ENCODE data around the gene ZSCAN16. TPM values are rescaled to one million over a fixed set of nuclear protein-coding genes. Genes with fewer than 3 reads are reported as not detected.

Gene ZSCAN16
- total and polyA plus RNA-seq, 5 donors, result 2.5 to 3.2 (median 2.9) TPM

DNA sequence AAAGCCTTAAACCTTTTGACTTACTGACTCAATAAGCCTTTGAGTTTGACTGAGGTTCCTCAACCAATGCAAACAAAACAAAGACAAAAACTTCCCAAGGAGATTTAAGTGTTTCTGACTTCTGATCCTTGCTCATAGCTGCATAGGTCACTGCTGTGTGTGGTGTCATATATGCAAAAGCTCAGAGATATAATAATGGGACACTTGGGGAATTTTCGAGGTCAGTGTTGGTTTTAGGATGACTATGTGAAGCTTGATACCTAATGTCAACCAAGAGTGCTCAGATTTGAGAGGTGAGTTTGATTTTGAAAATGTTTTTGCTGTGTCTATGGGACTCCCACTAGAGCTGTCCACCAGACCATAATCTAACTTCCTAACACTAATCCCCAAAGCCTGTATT, 43.5 kb downstream of the ZSCAN16 start:
- no peaks in the 10 kb centered on the region for H3K27me3 ChIP-seq (ENCODE audit: control insufficient read depth, insufficient read depth)
- WGBS, result 71% methylated on average over 1 of the region's 1 CpG
- no peak overlapping the region for H3K4me3 ChIP-seq (ENCODE audit: low read length)
- H3K27ac ChIP-seq (ENCODE audit: low read length), result no peak overlapping the region
- no peak for ATAC-seq
- no peaks in the 10 kb centered on the region for H3K9me3 ChIP-seq (ENCODE audit: control insufficient read depth, low read length)
- DNase-seq, result no peak
- intact Hi-C loops (cut with DNase I), result no loop called here
- H3K4me1 ChIP-seq (ENCODE audit: control insufficient read depth, insufficient read depth, low read length), result no peaks in the 10 kb centered on the region

DNA sequence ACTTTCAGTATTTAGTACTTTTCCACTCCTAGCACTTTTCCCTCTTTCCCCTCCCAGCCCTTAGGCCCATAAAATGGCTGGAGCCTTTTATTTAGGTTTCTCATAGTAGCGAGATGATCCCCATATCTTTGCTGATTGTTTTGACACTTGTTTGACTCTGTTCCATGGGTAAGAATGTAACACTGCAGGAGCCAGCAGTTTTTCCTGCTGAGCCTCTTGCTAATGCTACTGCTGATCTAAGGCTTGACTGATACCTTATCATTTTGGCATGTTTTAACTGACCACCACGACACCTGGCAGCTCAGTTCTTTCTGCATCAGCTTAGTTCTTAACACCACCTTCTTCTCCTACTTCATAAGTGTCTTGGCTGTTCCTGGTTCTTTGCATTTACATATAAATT, 46.9 kb downstream of the ZSCAN16 start:
- Histone ChIP-seq H3K27me3 (ENCODE audit: control insufficient read depth, insufficient read depth) (no peaks in the 10 kb centered on the region), H3K4me3 (ENCODE audit: low read length) (no peak overlapping the region), H3K9me3 (ENCODE audit: control insufficient read depth, low read length) (no peaks in the 10 kb centered on the region), H3K4me1 (ENCODE audit: control insufficient read depth, insufficient read depth, low read length) (no peaks in the 10 kb centered on the region), H3K27ac (ENCODE audit: low read length) (no peak overlapping the region)
- intact Hi-C loops (cut with DNase I), result no loop called here
- 25% methylated on average over 2 of the region's 2 CpGs for WGBS
- no peak for DNase-seq
- ATAC-seq, result no peak

DNA sequence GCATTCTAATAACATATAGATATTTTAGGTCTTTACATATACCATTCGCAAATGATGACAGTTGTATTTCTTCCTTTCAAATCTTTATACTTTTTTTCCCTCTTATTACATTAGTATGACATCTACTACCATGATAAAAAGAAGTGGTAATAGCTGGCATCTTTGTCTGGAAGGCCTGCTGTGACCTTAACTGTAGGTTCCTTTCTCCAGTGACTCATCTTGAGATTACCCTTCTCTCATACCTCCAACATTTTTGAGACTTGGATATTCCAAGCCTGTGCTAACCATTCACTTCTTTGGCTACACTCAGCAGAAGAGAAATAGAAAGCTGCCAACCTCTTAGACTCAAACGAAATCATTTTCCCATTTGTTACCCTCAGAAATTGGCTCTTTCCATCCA, 47.6 kb downstream of the ZSCAN16 start:
- H3K27me3 ChIP-seq (ENCODE audit: control insufficient read depth, insufficient read depth), result no peaks in the 10 kb centered on the region
- ATAC-seq (no peak), DNase-seq (no peak)
- WGBS, result 89% methylated on average over 2 of the region's 2 CpGs
- no peaks in the 10 kb centered on the region for H3K9me3 ChIP-seq (ENCODE audit: control insufficient read depth, low read length)
- H3K27ac ChIP-seq (ENCODE audit: low read length), result no peak overlapping the region
- intact Hi-C loops (cut with DNase I), result no loop called here
- no peak overlapping the region for H3K4me3 ChIP-seq (ENCODE audit: low read length)
- H3K4me1 ChIP-seq (ENCODE audit: control insufficient read depth, insufficient read depth, low read length), result no peaks in the 10 kb centered on the region

DNA sequence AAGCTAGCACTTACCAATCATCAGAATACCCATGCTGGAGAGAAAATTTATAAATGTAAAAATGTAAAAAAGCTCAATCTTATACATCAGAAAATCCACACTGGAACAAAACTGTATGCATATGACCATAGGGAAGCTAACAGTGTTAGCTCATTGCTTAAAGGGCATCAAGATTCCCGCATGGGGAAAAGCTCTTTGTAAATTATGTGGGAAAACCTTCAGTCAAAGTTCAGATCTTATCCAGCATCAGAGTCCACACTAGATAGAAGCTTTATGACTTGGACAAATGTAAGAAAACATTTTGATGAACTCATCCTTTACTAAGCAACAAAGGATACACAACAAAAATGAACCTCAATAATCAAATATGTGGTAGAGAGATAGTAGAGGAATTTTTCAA, 52.0 kb downstream of the ZSCAN16 start:
- WGBS, result 93% methylated on average over 1 of the region's 1 CpG

More for the DNA sequence above, 52.0 kb downstream of the ZSCAN16 start:
- no peaks in the 10 kb centered on the region for H3K27me3 ChIP-seq (ENCODE audit: control insufficient read depth, insufficient read depth)
- H3K4me3 ChIP-seq (ENCODE audit: low read length), result no peak overlapping the region
- no peak for ATAC-seq
- DNase-seq, result no peak
- H3K4me1 ChIP-seq (ENCODE audit: control insufficient read depth, insufficient read depth, low read length), result no peaks in the 10 kb centered on the region
- intact Hi-C loops (cut with DNase I), result no loop called here
- H3K9me3 ChIP-seq (ENCODE audit: control insufficient read depth, low read length), result no peaks in the 10 kb centered on the region
- no peak overlapping the region for H3K27ac ChIP-seq (ENCODE audit: low read length)

Other genes with a start within 250 kb of the ZSCAN16 start
- not detected for gene OR2B2, start 212.2 kb upstream of the ZSCAN16 start, total RNA-seq
- not detected for gene OR2B2, start 212.2 kb upstream of the ZSCAN16 start, polyA plus RNA-seq
- gene OR2B6, start 167.4 kb upstream of the ZSCAN16 start, total RNA-seq, result not detected
- not detected for gene OR2B6, start 167.4 kb upstream of the ZSCAN16 start, polyA plus RNA-seq
- under 1 TPM; 0.28 to 0.83 (median 0.47) TPM for gene ZNF165, start 44.0 kb upstream of the ZSCAN16 start, total RNA-seq
- 0.36 TPM for gene ZNF165, start 44.0 kb upstream of the ZSCAN16 start, polyA plus RNA-seq
- 10 to 100 TPM; 15.2 to 18.2 (median 16.3) TPM for gene ZKSCAN8, start 17.3 kb downstream of the ZSCAN16 start, total RNA-seq
- 5.5 TPM for gene ZKSCAN8, start 17.3 kb downstream of the ZSCAN16 start, polyA plus RNA-seq
- 10 to 100 TPM in 1 of 4 donors, 1 to 10 TPM in 3; 8.4 to 11.3 (median 8.8) TPM for gene ZSCAN9, start 100.7 kb downstream of the ZSCAN16 start, total RNA-seq
- gene ZSCAN9, start 100.7 kb downstream of the ZSCAN16 start, polyA plus RNA-seq, result 8.7 TPM
- 1 to 10 TPM; 3.3 to 4.0 (median 3.6) TPM for gene ZKSCAN4, start 127.7 kb downstream of the ZSCAN16 start, total RNA-seq
- 1.5 TPM for gene ZKSCAN4, start 127.7 kb downstream of the ZSCAN16 start, polyA plus RNA-seq
- gene NKAPL, start 134.7 kb downstream of the ZSCAN16 start, total RNA-seq, result 1 to 10 TPM; 6.1 to 6.4 (median 6.2) TPM
- 5.5 TPM for gene NKAPL, start 134.7 kb downstream of the ZSCAN16 start, polyA plus RNA-seq
- gene ZSCAN26, start 142.5 kb downstream of the ZSCAN16 start, total RNA-seq, result 10 to 100 TPM; 12.0 to 20.2 (median 15.2) TPM
- gene ZSCAN26, start 142.5 kb downstream of the ZSCAN16 start, polyA plus RNA-seq, result 11.4 TPM
- 1 to 10 TPM; 3.0 to 3.6 (median 3.2) TPM for gene PGBD1, start 157.0 kb downstream of the ZSCAN16 start, total RNA-seq
- gene PGBD1, start 157.0 kb downstream of the ZSCAN16 start, polyA plus RNA-seq, result 2.3 TPM
- 10 to 100 TPM in 2 of 4 donors, 1 to 10 TPM in 2; 8.3 to 18.4 (median 10.2) TPM for gene ZSCAN31, start 211.5 kb downstream of the ZSCAN16 start, total RNA-seq
- 3.9 TPM for gene ZSCAN31, start 211.5 kb downstream of the ZSCAN16 start, polyA plus RNA-seq
- gene ZKSCAN3, start 225.3 kb downstream of the ZSCAN16 start, total RNA-seq, result 1 to 10 TPM; 4.1 to 7.2 (median 6.0) TPM
- 1.7 TPM for gene ZKSCAN3, start 225.3 kb downstream of the ZSCAN16 start, polyA plus RNA-seq

Data from right cardiac atrium (tissue), 5 donors.